Stimulated activated CD8-positive, alpha-beta memory T cell treated with anti-CD3 and anti-CD28 coated beads, Interleukin-12 subunit alpha, Interleukin-12 subunit beta, amount 100 ng/mL, for 4 hours (primary cell): ENCODE results near the gene MYO3B.
"Not testable (repeated sequence)": the region's sequence is repeated elsewhere in the genome, so short reads cannot be mapped to it uniquely, and the experiment has no call there.

Experiments
- DNase-seq: peaks from one replicate; pipeline ENCODE4 v3.0.0-alpha.2; 2020; ENCODE audit warnings: low read depth

The MYO3B gene

GRCh38 chr2:170339750-170340692 lies 162.1 kb downstream of the MYO3B start:
- DNase-seq: no peak

GRCh38 chr2:170340693-170341068 lies 162.7 kb downstream of the MYO3B start:
- DNase-seq: no peak

DNA sequence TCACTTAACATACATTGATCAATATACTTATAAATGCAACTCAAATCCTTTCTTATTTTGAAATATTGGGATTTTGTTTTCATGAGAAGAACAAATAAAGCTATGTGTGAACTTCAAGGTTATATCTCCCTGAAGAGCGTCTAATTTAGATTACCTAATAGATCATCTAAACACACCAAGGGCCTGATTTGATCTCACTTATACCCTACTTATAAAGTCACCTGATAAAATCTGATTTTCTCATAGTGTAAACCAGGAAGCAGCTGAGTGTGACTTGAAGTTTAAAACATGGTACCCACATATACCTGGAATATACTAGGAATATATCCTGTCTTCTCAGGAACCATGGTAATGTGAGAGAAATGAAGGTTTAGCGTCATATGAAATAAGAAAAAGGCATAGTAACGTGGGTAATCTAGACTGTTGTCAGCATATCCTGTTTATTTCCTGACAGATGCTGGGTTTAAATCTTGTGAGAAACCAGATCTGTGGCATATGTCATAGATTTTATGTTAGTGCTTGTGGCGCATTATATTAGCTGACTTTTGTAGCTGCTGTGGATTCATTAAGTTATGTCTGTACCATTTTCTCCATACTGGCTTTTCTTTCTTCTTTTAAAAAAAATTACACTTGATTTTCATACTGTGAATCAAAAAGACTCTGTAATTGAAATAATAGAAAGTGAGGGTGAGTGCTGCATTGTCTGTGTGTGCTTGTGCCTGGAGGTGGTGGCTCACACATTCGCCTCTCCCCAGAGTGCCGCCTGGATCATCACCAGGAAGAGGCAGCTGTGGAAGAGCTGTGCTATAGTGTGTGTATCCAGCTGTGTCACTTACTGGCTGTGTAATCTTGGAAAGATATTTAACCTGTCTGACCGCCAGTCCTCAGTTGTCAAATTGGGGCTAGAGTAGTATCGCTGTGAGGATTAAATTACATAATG lies 164.0 kb downstream of the MYO3B start:
- DNase-seq: no peak

GRCh38 chr2:170344663-170345346 lies 166.9 kb downstream of the MYO3B start:
- DNase-seq: no peak

DNA sequence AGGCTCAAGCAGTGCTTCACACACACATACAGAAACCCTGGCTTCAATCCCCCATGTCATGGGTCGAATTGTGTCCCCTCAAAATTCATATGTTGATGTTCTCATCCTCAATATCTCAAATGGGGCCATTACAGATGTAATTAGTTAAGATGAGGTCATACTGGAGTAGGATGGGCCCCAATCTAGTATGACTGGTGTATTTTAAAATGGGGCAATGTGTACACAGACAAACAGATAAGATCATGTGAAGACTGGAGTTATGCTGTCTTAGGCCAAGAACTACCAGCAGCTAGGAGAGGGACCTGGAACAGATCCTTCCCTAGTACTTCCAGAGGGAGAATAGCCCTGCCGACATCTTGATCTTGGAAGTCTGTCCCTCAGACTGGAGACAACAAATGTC lies 167.7 kb downstream of the MYO3B start:
- no peak for DNase-seq

GRCh38 chr2:170349269-170349668 lies 171.3 kb downstream of the MYO3B start:
- not testable (repeated sequence) for DNase-seq

GRCh38 chr2:170350929-170351826 lies 173.2 kb downstream of the MYO3B start:
- DNase-seq: no peak

- DNase-seq: no peak
Measured at GRCh38 chr2:170353723-170354122, 175.8 kb downstream of the MYO3B start.

DNA sequence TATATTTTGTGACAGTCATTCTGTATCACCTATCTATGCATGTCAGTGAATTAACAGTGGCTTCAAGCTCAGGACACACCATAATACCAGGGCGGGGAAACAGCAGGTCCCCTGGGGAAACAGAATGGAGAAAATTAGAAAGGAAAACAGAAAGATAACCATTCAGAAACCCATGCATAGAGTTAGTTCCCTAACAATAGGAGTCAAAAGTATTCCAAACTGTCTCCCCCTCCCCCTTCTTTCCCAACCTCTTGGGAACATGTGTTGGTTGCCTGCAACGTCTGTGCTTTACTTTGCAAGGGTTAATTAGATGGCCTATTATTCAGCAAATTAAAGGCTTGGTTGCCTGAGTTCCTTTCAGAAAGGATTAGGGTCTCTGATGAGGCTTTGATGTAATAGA lies 176.4 kb downstream of the MYO3B start:
- DNase-seq: no peak

GRCh38 chr2:170354855-170355780 lies 177.2 kb downstream of the MYO3B start:
- DNase-seq: no peak

DNA sequence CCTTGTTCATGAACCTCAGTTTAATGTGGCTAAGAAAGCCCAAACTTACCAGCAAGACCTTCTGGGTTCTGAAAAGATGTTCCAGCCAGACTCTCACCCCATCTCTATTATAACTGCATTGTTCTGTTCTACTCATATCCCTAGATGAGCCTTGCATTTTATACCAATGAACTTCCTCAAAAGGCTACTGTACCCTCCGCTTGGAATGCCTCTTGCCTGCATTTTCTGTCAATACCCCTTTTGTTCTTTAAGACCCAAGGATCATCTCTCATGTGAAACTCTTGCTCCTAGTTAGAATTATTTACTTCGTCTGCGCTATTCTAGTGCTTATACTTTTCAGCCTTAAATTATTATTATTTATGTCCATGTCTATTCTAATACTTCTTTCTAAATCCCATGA lies 181.5 kb downstream of the MYO3B start:
- no peak for DNase-seq

GRCh38 chr2:170360546-170361089 lies 182.7 kb downstream of the MYO3B start:
- DNase-seq: no peak

DNA sequence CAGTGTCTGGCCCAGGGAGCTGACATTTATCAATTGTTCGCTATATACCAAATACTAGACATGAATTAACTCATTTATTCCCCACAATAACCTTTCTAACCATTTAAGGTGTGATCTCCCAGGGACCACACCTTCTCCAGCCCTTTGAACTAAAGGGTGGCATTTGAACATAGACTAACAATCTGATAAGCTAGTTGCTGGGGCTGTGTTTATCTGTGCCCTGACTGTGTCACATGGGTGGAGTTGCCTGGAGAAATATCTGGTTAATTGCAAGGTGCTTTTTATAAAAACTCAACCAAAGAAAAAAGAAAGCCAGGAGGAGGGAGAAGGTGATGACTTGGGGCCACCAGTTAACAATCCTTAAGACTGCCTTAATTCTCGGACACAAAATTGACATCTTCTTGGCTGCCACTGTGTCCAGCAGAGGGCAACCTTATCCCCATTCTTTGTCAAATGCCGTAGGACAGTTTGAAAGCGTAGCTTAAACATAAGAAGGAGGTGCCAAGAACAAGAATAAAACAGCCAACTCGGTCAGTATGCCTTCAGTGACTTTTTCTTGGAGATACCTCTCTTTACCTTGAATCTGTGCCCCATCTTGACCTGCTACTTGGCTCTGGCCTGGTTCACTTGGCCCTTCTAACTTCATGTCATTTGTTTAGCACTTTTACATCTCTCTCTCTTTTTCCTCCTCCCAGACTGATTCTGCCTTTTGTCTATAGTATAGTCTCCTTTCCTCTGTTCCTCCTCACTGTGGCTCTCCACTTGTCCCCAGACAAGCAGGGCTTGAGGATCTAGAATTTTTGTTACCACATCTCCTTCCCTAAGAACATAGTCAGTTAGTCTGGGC lies 183.4 kb downstream of the MYO3B start:
- DNase-seq: peak; percentile 1

DNA sequence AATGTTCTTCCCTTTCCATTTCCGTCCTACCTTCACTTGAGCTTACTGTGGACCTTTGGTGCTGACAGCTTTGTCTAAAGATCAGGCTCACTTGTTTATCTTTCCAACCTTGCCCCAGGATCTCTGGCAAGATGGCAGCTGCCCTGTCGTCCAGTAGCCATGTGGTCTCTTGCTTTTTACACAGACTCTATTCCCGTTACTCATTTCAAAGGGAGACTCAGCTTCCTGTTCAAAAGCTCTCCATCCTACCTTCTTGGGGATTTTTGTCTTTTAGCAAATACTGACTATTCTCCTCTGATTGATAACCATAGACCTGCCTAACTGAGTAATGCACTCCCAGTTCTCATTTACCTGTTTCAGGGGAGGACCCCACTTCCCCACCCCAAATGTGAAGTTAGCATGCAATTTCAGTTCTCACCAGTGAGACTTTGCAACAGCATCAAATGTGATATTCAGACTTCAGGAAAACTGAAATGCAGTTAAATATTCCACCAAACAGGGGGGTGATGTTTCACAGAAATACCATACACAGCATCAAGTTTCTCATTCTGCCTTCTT lies 184.4 kb downstream of the MYO3B start:
- no peak for DNase-seq

- DNase-seq: no peak
Measured at GRCh38 chr2:170362871-170363631, 185.1 kb downstream of the MYO3B start.

- no peak for DNase-seq
Measured at GRCh38 chr2:170365003-170365402, 187.1 kb downstream of the MYO3B start.

- DNase-seq: no peak
Measured at GRCh38 chr2:170365686-170366085, 187.7 kb downstream of the MYO3B start.

DNA sequence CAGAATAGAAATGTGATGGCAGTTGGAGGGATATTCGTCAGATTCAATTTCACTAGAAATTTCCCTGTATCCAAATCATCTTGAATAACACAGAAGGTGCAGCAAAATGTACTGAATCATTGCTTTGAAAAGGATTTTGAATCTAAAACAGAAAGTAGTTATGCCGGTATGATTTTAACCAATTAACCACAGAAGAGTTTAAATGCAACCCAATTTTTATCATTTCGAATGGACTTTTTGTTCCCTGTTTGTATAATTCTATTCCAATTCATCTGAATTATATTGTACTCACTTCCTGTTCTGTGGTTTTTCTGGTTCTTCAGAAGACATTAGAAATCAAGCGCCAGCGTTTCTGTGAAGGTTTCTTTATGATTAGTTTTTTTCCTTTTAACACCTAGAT lies 190.4 kb downstream of the MYO3B start:
- no peak for DNase-seq
